K562 (cell line): Measurements from ENCODE around the gene PIGC. TPM values are rescaled to one million over a fixed set of nuclear protein-coding genes. Genes with fewer than 3 reads are reported as not detected.

Source experiments
- BDP1 ChIP-seq: IDR thresholded peaks from 3 replicates; pipeline ENCODE4 v1.6.1; 2011; ENCODE audit not compliant: insufficient read length, insufficient read depth
- CBX3 ChIP-seq, 2 experiments: IDR thresholded peaks; 1 replicate in 1 of 2; 2 replicates in 1 of 2; pipeline ENCODE4 v1.6.1; 2012; ENCODE audit warnings: inconsistent platforms in 2 of 2, low read length in 2 of 2, borderline replicate concordance in 1 of 2, control low read depth in 1 of 2
- DACH1 ChIP-seq: fragments of 450-650 bp; IDR thresholded peaks from 2 replicates; pipeline ENCODE4 v1.6.1; 2018; ENCODE audit not compliant: partially characterized antibody
- DPF2 ChIP-seq: fragments of 450-650 bp; IDR thresholded peaks from 2 replicates; pipeline ENCODE4 v1.6.1; 2016
- HEY1 ChIP-seq: fragments of 250-450 bp; sonication (Bioruptor Pico); IDR thresholded peaks from 2 replicates; pipeline ENCODE4 v1.5.0; 2020; ENCODE audit warnings: mild to moderate bottlenecking, moderate library complexity, borderline replicate concordance
- HMG20B ChIP-seq: fragments of 250-450 bp; sonication (Bioruptor Pico); IDR thresholded peaks from 2 replicates; pipeline ENCODE4 v1.5.0; 2021; ENCODE audit warnings: mild to moderate bottlenecking
- ILF3 ChIP-seq: fragments of 450-650 bp; IDR thresholded peaks from 2 replicates; pipeline ENCODE4 v1.6.1; 2018; ENCODE audit warnings: antibody characterized with exemption, mild to moderate bottlenecking, moderate library complexity, borderline replicate concordance
- NFE2 ChIP-seq: IDR thresholded peaks from 2 replicates; pipeline ENCODE4 v1.6.1; 2014; ENCODE audit warnings: antibody characterized with exemption, low read depth
- PML ChIP-seq: IDR thresholded peaks from 2 replicates; pipeline ENCODE4 v1.6.1; 2012; ENCODE audit warnings: low read length, inconsistent platforms
- PRMT5 ChIP-seq: sonication (generic); formaldehyde crosslinking; IDR thresholded peaks from 2 replicates; pipeline ENCODE4 v1.5.0; 2020; ENCODE audit warnings: missing genetic modification reagents
- PURB ChIP-seq: sonication (generic); formaldehyde crosslinking; IDR thresholded peaks from 2 replicates; pipeline ENCODE4 v1.9.0; 2021; ENCODE audit warnings: low read depth, mild to moderate bottlenecking, missing genetic modification reagents
- polyA plus RNA-seq, 8 experiments: library from polyadenylated mRNA; depleted of rRNA in 4 of 8; stranded (reverse) in 5 of 8; unstranded in 3 of 8; fragments of >200 nt; fragmentation: Nextera tagmentation in 2 of 8; fragmentation: Illumina TruSeq in 1 of 8; extraction: Ambion mirVana in 2 of 8; extraction: Trizol in 1 of 8; gene quantifications; 2 replicates each; pipeline versions ENCODE4 v1.2.1 to v1.2.3, GENCODE V29; 2011 to 2014; ENCODE audit warnings: inconsistent platforms in 1 of 8, missing spikeins in 1 of 8
- total RNA-seq, 7 experiments: library from RNA; depleted of rRNA in 6 of 7; stranded (reverse); fragments of >200 nt in 6 of 7; fragmentation: Illumina TruSeq in 2 of 7; extraction: Trizol in 2 of 7; gene quantifications; 2 replicates each; pipeline versions ENCODE4 v1.2.1 to v1.2.3, GENCODE V29; 2011 to 2021; ENCODE audit warnings: low replicate concordance in 1 of 7
- TF ChIP-seq, protein P1 (sequence below): fragments of 450-650 bp; IDR thresholded peaks from 2 replicates; pipeline ENCODE4 v1.6.1; 2016; ENCODE audit warnings: low read depth
- TF ChIP-seq, protein P2 (sequence below): sonication (generic); formaldehyde crosslinking; IDR thresholded peaks from 2 replicates; pipeline ENCODE4 v1.8.1; 2023; ENCODE audit warnings: mild to moderate bottlenecking, missing genetic modification reagents
- TF ChIP-seq, protein P3 (sequence below): fragments of 450-650 bp; IDR thresholded peaks from one replicate; pipeline ENCODE4 v1.6.1; 2018; ENCODE audit warnings: mild to moderate bottlenecking, moderate library complexity; ENCODE audit not compliant: partially characterized antibody
- TF ChIP-seq, protein P4 (sequence below): sonication (generic); formaldehyde crosslinking; IDR thresholded peaks from 2 replicates; pipeline ENCODE4 v1.8.0; 2022; ENCODE audit warnings: mild to moderate bottlenecking, low read depth, missing genetic modification reagents

The PIGC gene
- total and polyA plus RNA-seq, 9 of the 15 experiments (the other 6 are each of a cell fraction or from before 2014, with no cell fraction given), result 30.5 to 97.9 (median 54.7) TPM

DNA sequence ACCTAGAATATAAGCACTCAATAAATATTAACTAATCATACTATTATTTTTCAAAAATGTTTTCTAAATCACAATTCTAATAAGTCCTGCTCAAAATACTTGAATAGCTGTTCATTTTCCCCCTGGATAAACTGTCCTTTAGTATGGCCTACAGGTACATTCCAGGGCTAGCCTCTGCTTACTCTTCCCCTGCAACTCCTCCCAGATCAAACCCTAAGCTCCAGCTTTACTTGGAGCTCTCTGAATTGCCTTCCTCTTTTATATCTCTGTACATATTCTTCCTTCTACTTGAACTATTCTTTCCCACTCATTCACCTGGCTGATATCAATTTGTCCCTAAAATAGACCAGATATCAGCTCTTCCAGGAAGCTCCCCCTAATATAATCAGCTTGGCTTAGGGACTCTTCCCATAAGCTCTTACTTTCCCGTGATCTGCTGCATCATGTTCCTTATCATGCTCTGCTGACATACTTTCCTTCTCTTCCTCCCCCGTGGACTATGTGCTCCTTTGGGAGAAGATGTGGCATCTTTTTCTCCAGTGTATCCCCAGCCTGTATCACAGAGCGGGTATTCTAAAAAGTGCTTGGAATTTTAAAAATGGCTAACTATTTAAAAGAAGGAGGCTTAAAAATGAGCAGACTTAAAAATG lies 43.1 kb upstream of the PIGC start (continued):
- TF ChIP-seq, protein P1, sequence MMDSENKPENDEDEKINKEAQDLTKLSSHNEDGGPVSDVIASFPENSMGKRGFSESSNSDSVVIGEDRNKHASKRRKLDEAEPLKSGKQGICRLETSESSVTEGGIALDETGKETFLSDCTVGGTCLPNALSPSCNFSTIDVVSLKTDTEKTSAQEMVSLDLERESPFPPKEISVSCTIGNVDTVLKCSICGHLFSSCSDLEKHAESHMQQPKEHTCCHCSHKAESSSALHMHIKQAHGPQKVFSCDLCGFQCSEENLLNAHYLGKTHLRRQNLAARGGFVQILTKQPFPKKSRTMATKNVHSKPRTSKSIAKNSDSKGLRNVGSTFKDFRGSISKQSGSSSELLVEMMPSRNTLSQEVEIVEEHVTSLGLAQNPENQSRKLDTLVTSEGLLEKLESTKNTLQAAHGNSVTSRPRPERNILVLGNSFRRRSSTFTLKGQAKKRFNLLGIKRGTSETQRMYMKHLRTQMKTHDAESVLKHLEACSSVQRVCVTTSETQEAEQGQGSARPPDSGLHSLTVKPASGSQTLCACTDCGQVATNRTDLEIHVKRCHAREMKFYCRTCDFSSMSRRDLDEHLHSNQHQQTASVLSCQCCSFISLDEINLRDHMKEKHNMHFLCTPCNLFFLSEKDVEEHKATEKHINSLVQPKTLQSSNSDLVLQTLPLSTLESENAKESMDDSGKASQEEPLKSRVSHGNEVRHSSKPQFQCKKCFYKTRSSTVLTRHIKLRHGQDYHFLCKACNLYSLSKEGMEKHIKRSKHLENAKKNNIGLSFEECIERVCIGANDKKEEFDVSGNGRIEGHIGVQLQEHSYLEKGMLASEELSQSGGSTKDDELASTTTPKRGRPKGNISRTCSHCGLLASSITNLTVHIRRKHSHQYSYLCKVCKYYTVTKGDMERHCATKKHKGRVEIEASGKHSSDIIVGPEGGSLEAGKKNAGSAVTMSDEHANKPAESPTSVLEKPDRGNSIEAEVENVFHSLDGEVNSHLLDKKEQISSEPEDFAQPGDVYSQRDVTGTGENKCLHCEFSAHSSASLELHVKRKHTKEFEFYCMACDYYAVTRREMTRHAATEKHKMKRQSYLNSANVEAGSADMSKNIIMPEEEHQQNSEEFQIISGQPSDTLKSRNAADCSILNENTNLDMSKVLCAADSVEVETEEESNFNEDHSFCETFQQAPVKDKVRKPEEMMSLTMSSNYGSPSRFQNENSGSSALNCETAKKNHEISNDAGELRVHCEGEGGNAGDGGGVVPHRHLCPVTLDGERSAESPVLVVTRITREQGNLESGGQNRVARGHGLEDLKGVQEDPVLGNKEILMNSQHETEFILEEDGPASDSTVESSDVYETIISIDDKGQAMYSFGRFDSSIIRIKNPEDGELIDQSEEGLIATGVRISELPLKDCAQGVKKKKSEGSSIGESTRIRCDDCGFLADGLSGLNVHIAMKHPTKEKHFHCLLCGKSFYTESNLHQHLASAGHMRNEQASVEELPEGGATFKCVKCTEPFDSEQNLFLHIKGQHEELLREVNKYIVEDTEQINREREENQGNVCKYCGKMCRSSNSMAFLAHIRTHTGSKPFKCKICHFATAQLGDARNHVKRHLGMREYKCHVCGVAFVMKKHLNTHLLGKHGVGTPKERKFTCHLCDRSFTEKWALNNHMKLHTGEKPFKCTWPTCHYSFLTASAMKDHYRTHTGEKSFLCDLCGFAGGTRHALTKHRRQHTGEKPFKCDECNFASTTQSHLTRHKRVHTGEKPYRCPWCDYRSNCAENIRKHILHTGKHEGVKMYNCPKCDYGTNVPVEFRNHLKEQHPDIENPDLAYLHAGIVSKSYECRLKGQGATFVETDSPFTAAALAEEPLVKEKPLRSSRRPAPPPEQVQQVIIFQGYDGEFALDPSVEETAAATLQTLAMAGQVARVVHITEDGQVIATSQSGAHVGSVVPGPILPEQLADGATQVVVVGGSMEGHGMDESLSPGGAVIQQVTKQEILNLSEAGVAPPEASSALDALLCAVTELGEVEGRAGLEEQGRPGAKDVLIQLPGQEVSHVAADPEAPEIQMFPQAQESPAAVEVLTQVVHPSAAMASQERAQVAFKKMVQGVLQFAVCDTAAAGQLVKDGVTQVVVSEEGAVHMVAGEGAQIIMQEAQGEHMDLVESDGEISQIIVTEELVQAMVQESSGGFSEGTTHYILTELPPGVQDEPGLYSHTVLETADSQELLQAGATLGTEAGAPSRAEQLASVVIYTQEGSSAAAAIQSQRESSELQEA, result no peak
- no peak for TF ChIP-seq ILF3
- TF ChIP-seq CBX3 (IDR thresholded peaks at IDR 0.05; ENCODE audit: borderline replicate concordance in 1 of 2, low read length in 2 of 2), result no peak
- TF ChIP-seq BDP1, result no peak
- peak; percentile 87 for TF ChIP-seq NFE2
- no peak for TF ChIP-seq HEY1
- TF ChIP-seq PRMT5 (CRISPR knock-in tag), result no peak
- TF ChIP-seq, protein P2, sequence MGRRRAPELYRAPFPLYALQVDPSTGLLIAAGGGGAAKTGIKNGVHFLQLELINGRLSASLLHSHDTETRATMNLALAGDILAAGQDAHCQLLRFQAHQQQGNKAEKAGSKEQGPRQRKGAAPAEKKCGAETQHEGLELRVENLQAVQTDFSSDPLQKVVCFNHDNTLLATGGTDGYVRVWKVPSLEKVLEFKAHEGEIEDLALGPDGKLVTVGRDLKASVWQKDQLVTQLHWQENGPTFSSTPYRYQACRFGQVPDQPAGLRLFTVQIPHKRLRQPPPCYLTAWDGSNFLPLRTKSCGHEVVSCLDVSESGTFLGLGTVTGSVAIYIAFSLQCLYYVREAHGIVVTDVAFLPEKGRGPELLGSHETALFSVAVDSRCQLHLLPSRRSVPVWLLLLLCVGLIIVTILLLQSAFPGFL (CRISPR knock-in tag), result no peak
- no peak for TF ChIP-seq DACH1
- TF ChIP-seq, protein P3, sequence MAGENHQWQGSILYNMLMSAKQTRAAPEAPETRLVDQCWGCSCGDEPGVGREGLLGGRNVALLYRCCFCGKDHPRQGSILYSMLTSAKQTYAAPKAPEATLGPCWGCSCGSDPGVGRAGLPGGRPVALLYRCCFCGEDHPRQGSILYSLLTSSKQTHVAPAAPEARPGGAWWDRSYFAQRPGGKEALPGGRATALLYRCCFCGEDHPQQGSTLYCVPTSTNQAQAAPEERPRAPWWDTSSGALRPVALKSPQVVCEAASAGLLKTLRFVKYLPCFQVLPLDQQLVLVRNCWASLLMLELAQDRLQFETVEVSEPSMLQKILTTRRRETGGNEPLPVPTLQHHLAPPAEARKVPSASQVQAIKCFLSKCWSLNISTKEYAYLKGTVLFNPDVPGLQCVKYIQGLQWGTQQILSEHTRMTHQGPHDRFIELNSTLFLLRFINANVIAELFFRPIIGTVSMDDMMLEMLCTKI, result no peak
- no peak for TF ChIP-seq PML
- TF ChIP-seq HMG20B (CRISPR knock-in tag), result no peak
- TF ChIP-seq PURB (CRISPR knock-in tag), result no peak
- TF ChIP-seq DPF2, result peak; percentile 61
- TF ChIP-seq, protein P4, sequence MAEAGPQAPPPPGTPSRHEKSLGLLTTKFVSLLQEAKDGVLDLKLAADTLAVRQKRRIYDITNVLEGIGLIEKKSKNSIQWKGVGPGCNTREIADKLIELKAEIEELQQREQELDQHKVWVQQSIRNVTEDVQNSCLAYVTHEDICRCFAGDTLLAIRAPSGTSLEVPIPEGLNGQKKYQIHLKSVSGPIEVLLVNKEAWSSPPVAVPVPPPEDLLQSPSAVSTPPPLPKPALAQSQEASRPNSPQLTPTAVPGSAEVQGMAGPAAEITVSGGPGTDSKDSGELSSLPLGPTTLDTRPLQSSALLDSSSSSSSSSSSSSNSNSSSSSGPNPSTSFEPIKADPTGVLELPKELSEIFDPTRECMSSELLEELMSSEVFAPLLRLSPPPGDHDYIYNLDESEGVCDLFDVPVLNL, result no peak
